ENCODE results near the gene DZIP1L. TPM values are rescaled to one million over a fixed set of nuclear protein-coding genes. Genes with fewer than 3 reads are reported as not detected.

DZIP1L gene
- total and polyA plus RNA-seq, 9 of the 15 experiments (the other 6 are each of a cell fraction or from before 2014, with no cell fraction given) = 0.03 to 1.5 (median 0.48) TPM; not detected in 1

DNA sequence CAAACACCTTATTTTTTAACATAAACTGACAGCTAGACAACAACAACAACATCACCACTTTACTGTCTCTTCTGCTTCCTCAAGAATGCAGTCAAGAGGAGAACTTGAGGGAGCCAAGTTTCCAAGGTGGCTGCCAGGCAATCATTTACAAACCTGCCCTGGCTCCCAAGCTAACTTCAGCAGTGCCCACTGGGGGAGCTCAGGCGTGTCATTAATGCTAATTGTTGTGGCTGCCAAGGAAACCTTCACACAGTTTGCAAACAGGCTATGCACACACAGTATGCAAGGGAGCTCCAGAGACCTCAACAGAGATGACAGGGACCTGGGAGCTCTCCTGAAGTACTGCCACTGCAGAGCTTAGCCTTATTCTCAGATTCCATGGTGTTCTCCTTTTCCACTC is 2.1 kb downstream of the DZIP1L start (continued):
- TF ChIP-seq, protein P1, sequence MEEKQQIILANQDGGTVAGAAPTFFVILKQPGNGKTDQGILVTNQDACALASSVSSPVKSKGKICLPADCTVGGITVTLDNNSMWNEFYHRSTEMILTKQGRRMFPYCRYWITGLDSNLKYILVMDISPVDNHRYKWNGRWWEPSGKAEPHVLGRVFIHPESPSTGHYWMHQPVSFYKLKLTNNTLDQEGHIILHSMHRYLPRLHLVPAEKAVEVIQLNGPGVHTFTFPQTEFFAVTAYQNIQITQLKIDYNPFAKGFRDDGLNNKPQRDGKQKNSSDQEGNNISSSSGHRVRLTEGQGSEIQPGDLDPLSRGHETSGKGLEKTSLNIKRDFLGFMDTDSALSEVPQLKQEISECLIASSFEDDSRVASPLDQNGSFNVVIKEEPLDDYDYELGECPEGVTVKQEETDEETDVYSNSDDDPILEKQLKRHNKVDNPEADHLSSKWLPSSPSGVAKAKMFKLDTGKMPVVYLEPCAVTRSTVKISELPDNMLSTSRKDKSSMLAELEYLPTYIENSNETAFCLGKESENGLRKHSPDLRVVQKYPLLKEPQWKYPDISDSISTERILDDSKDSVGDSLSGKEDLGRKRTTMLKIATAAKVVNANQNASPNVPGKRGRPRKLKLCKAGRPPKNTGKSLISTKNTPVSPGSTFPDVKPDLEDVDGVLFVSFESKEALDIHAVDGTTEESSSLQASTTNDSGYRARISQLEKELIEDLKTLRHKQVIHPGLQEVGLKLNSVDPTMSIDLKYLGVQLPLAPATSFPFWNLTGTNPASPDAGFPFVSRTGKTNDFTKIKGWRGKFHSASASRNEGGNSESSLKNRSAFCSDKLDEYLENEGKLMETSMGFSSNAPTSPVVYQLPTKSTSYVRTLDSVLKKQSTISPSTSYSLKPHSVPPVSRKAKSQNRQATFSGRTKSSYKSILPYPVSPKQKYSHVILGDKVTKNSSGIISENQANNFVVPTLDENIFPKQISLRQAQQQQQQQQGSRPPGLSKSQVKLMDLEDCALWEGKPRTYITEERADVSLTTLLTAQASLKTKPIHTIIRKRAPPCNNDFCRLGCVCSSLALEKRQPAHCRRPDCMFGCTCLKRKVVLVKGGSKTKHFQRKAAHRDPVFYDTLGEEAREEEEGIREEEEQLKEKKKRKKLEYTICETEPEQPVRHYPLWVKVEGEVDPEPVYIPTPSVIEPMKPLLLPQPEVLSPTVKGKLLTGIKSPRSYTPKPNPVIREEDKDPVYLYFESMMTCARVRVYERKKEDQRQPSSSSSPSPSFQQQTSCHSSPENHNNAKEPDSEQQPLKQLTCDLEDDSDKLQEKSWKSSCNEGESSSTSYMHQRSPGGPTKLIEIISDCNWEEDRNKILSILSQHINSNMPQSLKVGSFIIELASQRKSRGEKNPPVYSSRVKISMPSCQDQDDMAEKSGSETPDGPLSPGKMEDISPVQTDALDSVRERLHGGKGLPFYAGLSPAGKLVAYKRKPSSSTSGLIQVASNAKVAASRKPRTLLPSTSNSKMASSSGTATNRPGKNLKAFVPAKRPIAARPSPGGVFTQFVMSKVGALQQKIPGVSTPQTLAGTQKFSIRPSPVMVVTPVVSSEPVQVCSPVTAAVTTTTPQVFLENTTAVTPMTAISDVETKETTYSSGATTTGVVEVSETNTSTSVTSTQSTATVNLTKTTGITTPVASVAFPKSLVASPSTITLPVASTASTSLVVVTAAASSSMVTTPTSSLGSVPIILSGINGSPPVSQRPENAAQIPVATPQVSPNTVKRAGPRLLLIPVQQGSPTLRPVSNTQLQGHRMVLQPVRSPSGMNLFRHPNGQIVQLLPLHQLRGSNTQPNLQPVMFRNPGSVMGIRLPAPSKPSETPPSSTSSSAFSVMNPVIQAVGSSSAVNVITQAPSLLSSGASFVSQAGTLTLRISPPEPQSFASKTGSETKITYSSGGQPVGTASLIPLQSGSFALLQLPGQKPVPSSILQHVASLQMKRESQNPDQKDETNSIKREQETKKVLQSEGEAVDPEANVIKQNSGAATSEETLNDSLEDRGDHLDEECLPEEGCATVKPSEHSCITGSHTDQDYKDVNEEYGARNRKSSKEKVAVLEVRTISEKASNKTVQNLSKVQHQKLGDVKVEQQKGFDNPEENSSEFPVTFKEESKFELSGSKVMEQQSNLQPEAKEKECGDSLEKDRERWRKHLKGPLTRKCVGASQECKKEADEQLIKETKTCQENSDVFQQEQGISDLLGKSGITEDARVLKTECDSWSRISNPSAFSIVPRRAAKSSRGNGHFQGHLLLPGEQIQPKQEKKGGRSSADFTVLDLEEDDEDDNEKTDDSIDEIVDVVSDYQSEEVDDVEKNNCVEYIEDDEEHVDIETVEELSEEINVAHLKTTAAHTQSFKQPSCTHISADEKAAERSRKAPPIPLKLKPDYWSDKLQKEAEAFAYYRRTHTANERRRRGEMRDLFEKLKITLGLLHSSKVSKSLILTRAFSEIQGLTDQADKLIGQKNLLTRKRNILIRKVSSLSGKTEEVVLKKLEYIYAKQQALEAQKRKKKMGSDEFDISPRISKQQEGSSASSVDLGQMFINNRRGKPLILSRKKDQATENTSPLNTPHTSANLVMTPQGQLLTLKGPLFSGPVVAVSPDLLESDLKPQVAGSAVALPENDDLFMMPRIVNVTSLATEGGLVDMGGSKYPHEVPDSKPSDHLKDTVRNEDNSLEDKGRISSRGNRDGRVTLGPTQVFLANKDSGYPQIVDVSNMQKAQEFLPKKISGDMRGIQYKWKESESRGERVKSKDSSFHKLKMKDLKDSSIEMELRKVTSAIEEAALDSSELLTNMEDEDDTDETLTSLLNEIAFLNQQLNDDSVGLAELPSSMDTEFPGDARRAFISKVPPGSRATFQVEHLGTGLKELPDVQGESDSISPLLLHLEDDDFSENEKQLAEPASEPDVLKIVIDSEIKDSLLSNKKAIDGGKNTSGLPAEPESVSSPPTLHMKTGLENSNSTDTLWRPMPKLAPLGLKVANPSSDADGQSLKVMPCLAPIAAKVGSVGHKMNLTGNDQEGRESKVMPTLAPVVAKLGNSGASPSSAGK (IDR thresholded peaks at IDR 0.05) = no peak
- TF ChIP-seq SIRT6 (IDR thresholded peaks at IDR 0.05; ENCODE audit: low read depth, low read length) = no peak
- TF ChIP-seq GABPA (tag; conservative IDR thresholded peaks at IDR 0.05; ENCODE audit: low read depth) = no peak
- no peak for TF ChIP-seq ZNF146 (CRISPR knock-in tag; IDR thresholded peaks at IDR 0.05; ENCODE audit: unreplicated experiment)

Data from K562 (cell line).